HG02938 (cell line): ENCODE results near the gene CCN5.
"Not testable (repeated sequence)": the region's sequence is repeated elsewhere in the genome, so short reads cannot be mapped to it uniquely, and the experiment has no call there.

Experiments
- ATAC-seq: cut with Tn5 transposase; IDR thresholded peaks from one replicate; pipeline ENCODE4 v1.9.1; 2021; ENCODE audit warnings: mild to moderate bottlenecking, moderate library complexity; ENCODE audit not compliant: unreplicated experiment

The CCN5 gene

DNA sequence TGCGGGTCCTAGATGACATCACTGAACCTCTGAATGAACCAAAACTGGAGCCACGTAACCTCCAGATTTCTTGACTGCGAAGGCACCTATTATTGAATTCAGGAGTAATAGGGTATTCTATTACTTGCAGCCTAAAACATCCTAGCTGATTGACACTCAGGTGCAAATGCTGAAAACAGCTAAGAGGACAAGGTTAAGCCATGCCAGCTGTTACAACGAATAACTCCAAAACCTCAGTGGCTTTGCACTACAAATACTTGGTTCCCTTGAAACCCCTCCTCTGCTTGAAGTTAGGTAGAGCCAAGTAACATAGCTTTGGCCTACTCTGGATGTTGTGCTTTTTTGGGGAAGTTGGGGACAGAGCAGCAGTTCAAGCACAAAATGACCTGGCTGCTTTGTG is 21.0 kb upstream of the CCN5 start:
- no peak for ATAC-seq

- ATAC-seq, result no peak
These were observed 19.9 kb upstream of the CCN5 start for GRCh38 chr20:44695295-44695673.

GRCh38 chr20:44695674-44696300 is 19.4 kb upstream of the CCN5 start:
- ATAC-seq, result no peak

- no peak for ATAC-seq
These were observed 18.9 kb upstream of the CCN5 start for GRCh38 chr20:44696315-44696714.

DNA sequence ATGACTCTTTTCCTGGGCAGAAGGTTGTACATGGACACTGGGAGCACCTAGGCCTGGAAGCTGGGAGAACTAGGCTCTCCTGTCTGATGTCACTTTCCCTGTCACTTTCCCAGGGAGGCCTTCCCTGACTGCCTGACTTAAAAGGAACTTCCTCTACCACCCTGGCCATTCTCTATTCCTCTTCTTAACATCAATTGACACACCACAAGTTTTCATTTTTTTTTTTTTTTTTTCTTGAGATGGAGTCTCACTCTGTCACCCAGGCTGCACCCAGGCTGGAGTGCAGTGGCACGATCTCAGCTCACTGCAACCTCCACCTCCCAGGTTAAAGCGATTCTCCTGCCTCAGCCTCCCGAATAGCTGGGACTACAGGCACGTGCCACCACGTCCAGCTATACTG is 18.1 kb upstream of the CCN5 start:
- ATAC-seq, result not testable (repeated sequence)

DNA sequence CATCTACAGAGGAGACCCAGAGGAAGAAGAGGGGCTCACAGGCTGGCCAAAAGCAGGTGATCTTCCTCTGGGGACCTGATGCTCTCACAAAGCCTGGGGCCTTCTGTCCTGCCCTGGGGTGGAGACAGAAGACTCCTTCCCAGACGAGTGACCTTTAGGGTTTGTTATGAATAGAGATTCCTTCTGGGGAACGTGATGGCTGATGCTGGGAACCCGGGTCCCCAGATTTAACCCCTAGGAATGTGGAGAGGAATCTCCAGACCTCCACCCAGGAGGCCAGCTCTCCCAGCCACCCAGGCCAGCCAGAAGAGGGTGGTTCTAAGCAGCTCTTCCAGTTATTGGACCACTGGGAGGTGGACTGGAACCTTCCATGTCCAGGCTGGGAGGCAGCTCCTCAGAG is 16.8 kb upstream of the CCN5 start:
- ATAC-seq, result no peak

- no peak for ATAC-seq
These were observed 14.9 kb upstream of the CCN5 start for GRCh38 chr20:44700306-44700705.

GRCh38 chr20:44701118-44701857 is 13.9 kb upstream of the CCN5 start:
- ATAC-seq, result no peak

DNA sequence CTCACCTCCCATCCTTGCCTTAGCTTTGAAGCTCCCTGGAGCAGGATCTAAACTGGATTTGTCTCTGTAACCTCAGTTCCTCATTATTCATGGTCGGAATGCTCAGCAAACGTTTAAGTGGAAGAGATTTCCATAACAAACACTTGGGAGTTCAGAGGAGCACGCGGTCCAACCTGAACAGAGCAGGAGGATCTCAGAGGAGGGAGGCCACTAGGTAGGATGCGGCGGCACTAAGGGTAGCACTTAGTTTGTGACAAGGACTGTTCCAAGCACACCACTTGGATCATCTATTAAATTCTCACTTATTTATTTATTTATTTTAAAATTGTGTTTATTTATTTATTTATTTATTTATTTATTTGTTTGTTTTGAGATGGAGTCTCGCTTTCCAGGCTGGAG is 13.3 kb upstream of the CCN5 start:
- ATAC-seq, result no peak

- ATAC-seq, result no peak
These were observed 12.4 kb upstream of the CCN5 start for GRCh38 chr20:44702776-44703175.

DNA sequence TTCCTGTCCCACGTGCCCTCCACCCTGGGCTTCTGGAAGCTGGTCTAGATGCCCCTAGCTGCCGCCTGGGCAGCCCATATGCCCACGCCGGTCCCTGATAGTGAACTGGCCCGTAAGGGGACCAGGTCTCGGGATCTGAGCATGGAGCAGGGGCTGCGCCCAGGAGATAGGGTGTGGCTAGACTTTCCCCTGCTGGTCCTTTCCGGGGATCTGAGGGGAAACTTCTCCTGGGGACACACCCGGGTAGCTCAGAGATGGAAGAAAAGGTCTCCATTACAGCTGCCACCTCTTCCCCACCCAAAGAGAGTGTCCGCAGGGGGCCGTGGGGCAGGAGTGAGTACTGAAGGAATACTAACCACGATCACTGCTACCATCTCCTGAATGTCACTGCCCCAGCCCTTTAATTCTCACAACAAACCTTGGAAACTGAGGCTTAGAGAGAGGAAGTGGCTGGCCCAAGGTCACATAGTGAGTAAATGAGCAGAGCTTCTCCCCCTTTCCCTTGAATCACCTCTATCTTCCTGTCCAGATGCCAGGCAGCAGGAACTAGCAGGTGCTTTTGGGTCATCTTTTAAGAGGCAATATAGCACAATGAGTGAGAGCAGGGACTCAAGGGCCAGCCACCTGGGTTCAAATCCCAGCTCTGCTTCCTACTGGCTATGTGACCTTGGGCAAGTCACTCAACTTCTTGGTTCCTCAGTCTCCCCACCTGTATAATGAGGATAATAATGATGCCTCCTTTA is 11.8 kb upstream of the CCN5 start:
- no peak for ATAC-seq

DNA sequence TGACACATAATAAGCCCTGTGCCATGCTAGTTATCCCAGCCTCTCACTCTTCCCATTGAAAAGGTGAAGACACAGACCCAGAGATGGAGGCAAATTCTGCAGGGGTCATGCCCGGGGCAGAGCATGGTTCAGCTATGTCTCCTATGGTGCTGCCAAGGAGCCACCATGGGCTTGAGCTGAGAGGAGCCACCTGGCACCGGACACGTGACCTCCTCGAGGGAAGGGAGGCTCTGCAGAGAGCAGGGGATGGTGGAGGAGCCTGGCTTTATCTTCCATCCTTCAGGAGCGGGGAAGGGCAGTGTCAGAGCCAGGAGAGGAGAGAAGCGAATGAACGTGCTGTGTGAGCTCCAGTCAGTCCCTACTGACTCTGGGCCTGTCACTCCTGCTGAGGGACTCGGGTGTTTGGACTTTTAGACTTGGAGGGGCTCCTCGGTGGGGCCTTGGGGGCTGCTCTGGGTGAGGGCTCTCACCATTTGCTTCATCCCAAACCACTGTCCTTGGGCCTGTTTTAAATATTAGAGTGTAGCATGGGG is 11.1 kb upstream of the CCN5 start:
- no peak for ATAC-seq

- ATAC-seq, result no peak
These were observed 10.6 kb upstream of the CCN5 start for GRCh38 chr20:44704551-44704971.

- no peak for ATAC-seq
These were observed 9.6 kb upstream of the CCN5 start for GRCh38 chr20:44705364-44706094.

DNA sequence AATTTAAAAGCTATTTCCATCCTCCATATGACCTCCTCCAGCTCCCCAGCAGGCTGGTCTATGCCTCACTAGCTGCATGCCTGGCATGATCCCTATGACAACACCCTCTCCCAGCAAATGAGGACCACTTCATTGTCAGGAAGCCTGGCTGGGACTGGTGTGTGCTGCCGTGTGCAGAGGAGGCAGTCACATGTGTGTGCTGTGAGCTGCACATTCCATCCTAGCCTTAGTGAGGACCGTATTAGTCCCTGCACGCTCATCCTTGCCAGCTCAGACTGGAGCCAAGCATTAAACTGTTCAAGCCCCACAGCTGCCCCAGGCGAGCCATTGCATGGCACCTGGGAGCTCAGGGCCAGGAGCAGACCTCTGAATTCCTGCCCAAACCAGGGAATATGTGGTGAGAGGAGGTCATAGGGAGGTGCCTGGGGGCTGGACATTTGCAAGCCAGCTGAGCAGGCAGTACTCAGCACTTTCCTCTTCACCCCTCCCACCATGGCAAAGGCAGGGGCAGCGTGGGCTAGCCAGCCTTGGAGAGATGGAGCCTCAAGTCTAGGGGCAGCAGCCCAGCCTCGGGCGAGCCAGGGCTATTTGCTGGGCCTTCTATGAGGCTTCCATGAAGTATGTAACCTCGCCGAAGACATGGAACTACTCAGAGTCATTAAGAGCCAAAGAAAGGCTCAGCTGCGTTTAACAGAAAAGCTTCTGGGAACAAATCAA is 8.7 kb upstream of the CCN5 start:
- ATAC-seq, result no peak

GRCh38 chr20:44707018-44707579 is 8.1 kb upstream of the CCN5 start:
- ATAC-seq, result no peak

GRCh38 chr20:44709380-44709779 is 5.8 kb upstream of the CCN5 start:
- no peak for ATAC-seq

GRCh38 chr20:44709797-44710196 is 5.4 kb upstream of the CCN5 start:
- no peak for ATAC-seq

GRCh38 chr20:44711237-44711636 is 3.9 kb upstream of the CCN5 start:
- ATAC-seq, result no peak

- no peak for ATAC-seq
These were observed 968 bp upstream of the CCN5 start for GRCh38 chr20:44714102-44714700.
